Hepatocyte (in vitro differentiated cells): ENCODE data around the gene ZNF615.

Experiments used
- CTCF ChIP-seq: fragments of 200-600 bp; sonication (generic); IDR thresholded peaks from 2 replicates; pipeline ENCODE4 v1.5.1; 2016; ENCODE audit warnings: antibody characterized with exemption, mild to moderate bottlenecking; ENCODE audit not compliant: poor library complexity
- EZH2 ChIP-seq: fragments of 200-600 bp; sonication (generic); IDR thresholded peaks from 2 replicates; pipeline ENCODE4 v1.6.1; 2016; ENCODE audit warnings: antibody characterized with exemption, mild to moderate bottlenecking, borderline replicate concordance
- EZH2phosphoT487 ChIP-seq: fragments of 200-600 bp; sonication (generic); IDR thresholded peaks from one replicate; pipeline ENCODE4 v1.6.1; 2018; ENCODE audit warnings: antibody characterized with exemption, mild to moderate bottlenecking, low read depth, moderate library complexity; ENCODE audit not compliant: unreplicated experiment, severe bottlenecking

- TF ChIP-seq CTCF, result no peak
- no peak for TF ChIP-seq EZH2
- TF ChIP-seq EZH2phosphoT487, result no peak
Observed at GRCh38 chr19:51994048-51994644, 13.9 kb downstream of the ZNF615 start.
